ENCODE data around the gene WAPL. TPM values are rescaled to one million over a fixed set of nuclear protein-coding genes. Genes with fewer than 3 reads are reported as not detected.

Gene WAPL
- total and polyA plus RNA-seq, 12 donors, result 11.1 to 44.5 (median 31.2) TPM

DNA sequence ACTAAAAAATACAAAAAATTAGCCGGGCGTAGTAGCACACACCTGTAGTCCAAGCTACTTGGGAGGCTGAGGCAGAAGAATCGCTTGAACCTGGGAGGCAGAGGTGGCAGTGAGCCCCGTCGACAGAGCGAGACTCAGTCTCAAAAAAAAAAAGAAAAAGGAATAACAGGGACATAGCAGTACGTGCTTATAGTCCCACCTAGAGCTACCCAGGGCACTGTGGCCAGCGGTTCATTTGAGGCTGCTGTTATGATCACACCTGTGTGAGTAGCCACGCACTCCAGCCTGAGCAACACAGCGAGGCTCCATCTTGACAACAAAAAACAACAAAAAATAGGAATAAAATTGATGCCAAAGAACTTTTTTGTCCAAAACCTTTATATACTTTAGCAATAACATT, 17.1 kb downstream of the WAPL start:
- no peak for DNase-seq
- Histone ChIP-seq H3K27me3 (no peaks in the 10 kb centered on the region), H3K36me3 (replicated peaks in 1 of 2) (peaks cover 0 to 13% of the 10 kb centered on the region in 2 donors), H3K27ac (no peak overlapping the region), H3K4me3 (no peak overlapping the region), H3K9me3 (replicated peaks in 1 of 3) (no peaks in the 10 kb centered on the region), H3K4me1 (replicated peaks in 1 of 2) (peaks cover 0 to 10% of the 10 kb centered on the region in 2 donors)
- TF ChIP-seq POLR2A (IDR thresholded peaks at IDR 0.05), result no peak
- TF ChIP-seq, protein P1, sequence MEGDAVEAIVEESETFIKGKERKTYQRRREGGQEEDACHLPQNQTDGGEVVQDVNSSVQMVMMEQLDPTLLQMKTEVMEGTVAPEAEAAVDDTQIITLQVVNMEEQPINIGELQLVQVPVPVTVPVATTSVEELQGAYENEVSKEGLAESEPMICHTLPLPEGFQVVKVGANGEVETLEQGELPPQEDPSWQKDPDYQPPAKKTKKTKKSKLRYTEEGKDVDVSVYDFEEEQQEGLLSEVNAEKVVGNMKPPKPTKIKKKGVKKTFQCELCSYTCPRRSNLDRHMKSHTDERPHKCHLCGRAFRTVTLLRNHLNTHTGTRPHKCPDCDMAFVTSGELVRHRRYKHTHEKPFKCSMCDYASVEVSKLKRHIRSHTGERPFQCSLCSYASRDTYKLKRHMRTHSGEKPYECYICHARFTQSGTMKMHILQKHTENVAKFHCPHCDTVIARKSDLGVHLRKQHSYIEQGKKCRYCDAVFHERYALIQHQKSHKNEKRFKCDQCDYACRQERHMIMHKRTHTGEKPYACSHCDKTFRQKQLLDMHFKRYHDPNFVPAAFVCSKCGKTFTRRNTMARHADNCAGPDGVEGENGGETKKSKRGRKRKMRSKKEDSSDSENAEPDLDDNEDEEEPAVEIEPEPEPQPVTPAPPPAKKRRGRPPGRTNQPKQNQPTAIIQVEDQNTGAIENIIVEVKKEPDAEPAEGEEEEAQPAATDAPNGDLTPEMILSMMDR (IDR thresholded peaks at IDR 0.05), result no peak
- 92 to 94% (median 93%) methylated on average over 10 of the region's 10 CpGs for WGBS, 4 donors
- intact Hi-C loops (cut with DNase I), result no loop called here

DNA sequence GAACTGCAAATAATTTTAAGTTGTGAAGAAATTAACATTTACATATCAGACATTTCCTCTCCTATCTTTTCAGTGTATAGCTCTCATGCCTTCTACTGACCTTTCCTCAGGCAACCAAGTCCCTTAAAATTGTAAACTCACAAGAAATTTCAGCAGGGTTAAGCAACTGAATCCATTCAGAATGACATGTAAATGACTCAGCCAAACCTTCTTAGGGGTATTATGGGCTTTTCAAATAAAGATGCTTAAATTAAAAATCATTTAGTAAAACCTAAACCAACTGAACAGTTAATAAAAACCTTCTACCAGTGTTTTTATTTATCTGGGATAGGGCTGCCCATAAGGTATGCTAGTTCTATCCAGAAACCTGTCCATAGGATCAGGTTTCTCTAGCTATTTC, 20.7 kb downstream of the WAPL start:
- Histone ChIP-seq H3K27ac (no peak overlapping the region), H3K27me3 (no peaks in the 10 kb centered on the region), H3K36me3 (replicated peaks in 1 of 2) (peaks cover 0 to 17% of the 10 kb centered on the region in 2 donors), H3K9me3 (replicated peaks in 1 of 3) (no peaks in the 10 kb centered on the region), H3K4me1 (replicated peaks in 1 of 2) (peaks cover 0 to 24% of the 10 kb centered on the region in 2 donors), H3K4me3 (no peak overlapping the region)
- intact Hi-C loops (cut with DNase I), result no loop called here
- no peak for DNase-seq
- TF ChIP-seq, protein P1 (IDR thresholded peaks at IDR 0.05), result no peak
- TF ChIP-seq POLR2A (IDR thresholded peaks at IDR 0.05), result no peak

DNA sequence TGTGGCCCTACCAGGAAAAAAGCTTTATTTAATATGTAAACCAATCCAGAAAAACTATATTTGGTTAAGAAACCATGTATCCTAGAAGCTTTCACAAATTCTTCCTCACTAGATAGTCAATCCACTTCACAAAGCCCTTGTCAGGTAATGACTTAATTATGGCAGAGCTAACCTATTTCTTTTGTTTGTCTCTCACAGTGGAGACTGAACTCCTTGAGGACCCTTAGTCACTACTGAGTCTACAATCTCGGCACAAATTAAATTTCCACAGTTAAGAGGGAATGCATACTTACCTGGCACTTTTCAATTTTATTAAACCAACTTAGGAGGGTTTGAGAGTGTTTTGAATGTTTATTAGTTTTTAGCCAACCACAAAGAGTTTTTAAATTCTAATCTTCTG, 23.0 kb downstream of the WAPL start:
- no peak for DNase-seq
- no peaks in the 10 kb centered on the region for H3K27me3 ChIP-seq
- no peak overlapping the region for H3K4me3 ChIP-seq
- intact Hi-C loops (cut with DNase I), result no loop called here
- H3K9me3 ChIP-seq (replicated peaks in 1 of 3), result no peaks in the 10 kb centered on the region
- no peak for TF ChIP-seq POLR2A (IDR thresholded peaks at IDR 0.05)
- TF ChIP-seq, protein P1 (IDR thresholded peaks at IDR 0.05), result no peak
- peaks cover 0 to 13% of the 10 kb centered on the region in 2 donors for H3K36me3 ChIP-seq (replicated peaks in 1 of 2)
- H3K27ac ChIP-seq, result no peak overlapping the region
- peaks cover 0 to 24% of the 10 kb centered on the region in 2 donors for H3K4me1 ChIP-seq (replicated peaks in 1 of 2)
- WGBS, 4 donors, result 79 to 100% (median 84%) methylated on average over 1 of the region's 1 CpG

DNA sequence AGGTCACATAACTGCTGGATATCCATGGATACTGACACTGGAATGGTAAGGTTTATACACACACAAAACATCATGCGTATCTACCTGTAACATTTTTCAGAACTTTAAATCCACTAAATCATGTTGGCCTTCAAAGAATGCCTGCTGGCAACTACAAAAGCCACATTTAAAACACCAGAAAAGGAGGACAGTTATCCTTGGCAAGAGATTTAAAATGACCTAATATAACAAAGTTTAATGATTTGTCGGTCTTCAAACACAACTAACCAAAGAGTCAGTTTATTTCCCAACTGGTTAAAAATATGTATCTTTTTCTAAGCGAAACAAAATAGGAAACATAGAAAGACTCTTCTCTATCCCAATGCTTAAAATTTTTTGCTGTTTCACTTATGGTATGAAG, 24.0 kb downstream of the WAPL start:
- Histone ChIP-seq H3K36me3 (replicated peaks in 1 of 2) (peaks cover 0 to 13% of the 10 kb centered on the region in 2 donors), H3K4me1 (replicated peaks in 1 of 2) (peaks cover 0 to 24% of the 10 kb centered on the region in 2 donors), H3K27ac (no peak overlapping the region), H3K27me3 (no peaks in the 10 kb centered on the region), H3K9me3 (replicated peaks in 1 of 3) (no peaks in the 10 kb centered on the region), H3K4me3 (no peak overlapping the region)
- DNase-seq, result no peak
- TF ChIP-seq, protein P1 (IDR thresholded peaks at IDR 0.05), result no peak
- no peak for TF ChIP-seq POLR2A (IDR thresholded peaks at IDR 0.05)
- intact Hi-C loops (cut with DNase I), result no loop called here
- WGBS, 4 donors, result 47 to 54% (median 49%) methylated on average over 3 of the region's 3 CpGs

All from adrenal gland (tissue), 12 donors.